PC-9 (cell line): ENCODE measurements around the gene KLF4. TPM values are rescaled to one million over a fixed set of nuclear protein-coding genes. Genes with fewer than 3 reads are reported as not detected.

ENCODE experiments used
- BruUV-seq: library from RNA; stranded (reverse); fragments of 400-500 nt; replicated peaks from 2 replicates; lab custom pipeline; 2021; lab: Mats Ljungman, UMichigan
- CTCF ChIA-PET: fragments of 300-600 bp; sonication (Branson Sonifier 250); formaldehyde crosslinking; loops from one replicate; lab custom pipeline; 2022; ENCODE audit warnings: antibody characterized with exemption; lab: Charles Lee
- POLR2A ChIA-PET: fragments of 300-600 bp; sonication (Branson Sonifier 250); formaldehyde crosslinking; loops from one replicate; lab custom pipeline; 2022; ENCODE audit warnings: antibody characterized with exemption; ENCODE audit not compliant: unreplicated experiment; lab: Charles Lee
- DNase-seq, 2 experiments: peaks; one replicate each; pipeline versions ENCODE4 v3.0.0 to v3.0.0-alpha.2; 2015 to 2022; ENCODE audit warnings: mixed read lengths in 1 of 2
- H2AFZ ChIP-seq: fragments of 200-600 bp; sonication (generic); 2 replicates; pipeline ENCODE4 v1.8.1; 2017; ENCODE audit warnings: antibody characterized with exemption
- H3F3A ChIP-seq: fragments of 200-600 bp; sonication (generic); 2 replicates; pipeline ENCODE4 v1.8.1; 2017; ENCODE audit warnings: antibody characterized with exemption, mild to moderate bottlenecking, low read depth; ENCODE audit not compliant: insufficient read depth
- H3K27ac ChIP-seq: fragments of 200-600 bp; sonication (generic); 2 replicates; pipeline ENCODE4 v1.6.1; 2016; ENCODE audit warnings: mixed run types
- H3K27me3 ChIP-seq: fragments of 200-600 bp; sonication (generic); 2 replicates; pipeline ENCODE4 v1.6.1; 2016; ENCODE audit warnings: low read depth, mixed run types; ENCODE audit not compliant: insufficient read depth
- H3K36me3 ChIP-seq: fragments of 200-600 bp; sonication (generic); 2 replicates; pipeline ENCODE4 v1.6.1; 2016; ENCODE audit warnings: low read depth, mixed run types
- H3K4me1 ChIP-seq: fragments of 200-600 bp; sonication (generic); replicated peaks from 2 replicates; pipeline ENCODE4 v1.6.1; 2016; ENCODE audit warnings: mixed run types; ENCODE audit not compliant: insufficient read depth
- H3K4me2 ChIP-seq: fragments of 200-600 bp; sonication (generic); 2 replicates; pipeline ENCODE4 v1.6.1; 2017; ENCODE audit warnings: mixed run types
- H3K4me3 ChIP-seq: fragments of 200-600 bp; sonication (generic); 2 replicates; pipeline ENCODE4 v1.6.1; 2016; ENCODE audit warnings: mixed run types
- H3K79me2 ChIP-seq: fragments of 200-600 bp; sonication (generic); 2 replicates; pipeline ENCODE4 v1.6.1; 2017; ENCODE audit warnings: low read depth, mixed run types
- H3K9me2 ChIP-seq: fragments of 200-600 bp; sonication (generic); 2 replicates; pipeline ENCODE4 v1.8.1; 2017; ENCODE audit warnings: mild to moderate bottlenecking; ENCODE audit not compliant: insufficient read depth
- H3K9me3 ChIP-seq: fragments of 200-600 bp; sonication (generic); 2 replicates; pipeline ENCODE4 v1.8.1; 2016; ENCODE audit warnings: low read depth; ENCODE audit not compliant: insufficient read depth
- H4K20me1 ChIP-seq: fragments of 200-600 bp; sonication (generic); 2 replicates; pipeline ENCODE4 v1.8.1; 2017; ENCODE audit not compliant: insufficient read depth
- CTCF ChIP-seq: fragments of 200-600 bp; sonication (generic); conservative IDR thresholded peaks from 2 replicates; pipeline ENCODE4 v1.6.1; 2017; ENCODE audit warnings: mixed run types, antibody characterized with exemption, mild to moderate bottlenecking, moderate library complexity
- EZH2 ChIP-seq: fragments of 200-600 bp; sonication (generic); IDR thresholded peaks from 2 replicates; pipeline ENCODE4 v1.8.0; 2017; ENCODE audit warnings: antibody characterized with exemption, low read depth
- intact Hi-C: fragments of 100-400 bp; cut with micrococcal nuclease; formaldehyde crosslinking; loops from one replicate; pipeline ENCODE4 v1.10.0; 2022; ENCODE audit not compliant: unreplicated experiment
- total RNA-seq: library from RNA; stranded (reverse); gene quantifications from 2 replicates; pipeline ENCODE4 v1.2.3, GENCODE V29; 2021

The KLF4 gene
- total RNA-seq, 1 experiment from 2014 or later: 48.5 TPM

- TF ChIP-seq EZH2 (no peak), CTCF (peak; percentile 71)
- H3K27me3 ChIP-seq: no peaks in the 10 kb centered on the region
- H3K9me3 ChIP-seq: no peaks in the 10 kb centered on the region
- H3K9me2 ChIP-seq: no peaks in the 10 kb centered on the region
- H2AFZ ChIP-seq: peak overlapping the region; percentile 70
- peaks cover 46% of the 10 kb centered on the region for H3K79me2 ChIP-seq
- intact Hi-C loops: loop anchor here (1.0 to 10.0 kb wide), 8 partner anchors 149 to 1065 kb away; no protein-coding TSS in a partner anchor
- no TSS peak for BruUV-seq
- peak overlapping the region; percentile 85 for H3K27ac ChIP-seq
- H3K4me2 ChIP-seq: peak overlapping the region; percentile 89
- H3K4me3 ChIP-seq: peak overlapping the region; percentile 100
- peaks cover 28% of the 10 kb centered on the region for H3K36me3 ChIP-seq
- ChIA-PET POLR2A (interaction anchor here (0.5 to 0.7 kb wide), 3 partner anchors 263 to 1744 kb away, joined by 3 to 6 read pairs (median 4); no protein-coding TSS in a partner anchor), CTCF (interaction anchor here (0.5 to 1.3 kb wide), 6 partner anchors 9 to 1056 kb away, joined by 3 to 4 read pairs (median 3); no protein-coding TSS in a partner anchor)
- peaks cover 14% of the 10 kb centered on the region for H4K20me1 ChIP-seq
- peaks cover 21% of the 10 kb centered on the region for H3F3A ChIP-seq
- peak; percentile 77 to 82 for DNase-seq
- H3K4me1 ChIP-seq: peaks cover 39% of the 10 kb centered on the region
Observed at GRCh38 chr9:107487521-107488374, 1.8 kb downstream of the KLF4 start.

GRCh38 chr9:107486674-107487520, 2.7 kb downstream of the KLF4 start:
- DNase-seq: peak in 1 of 2 experiments; percentile 31
- Histone ChIP-seq H2AFZ (no peak overlapping the region), H4K20me1 (peaks cover 14% of the 10 kb centered on the region), H3K9me2 (no peaks in the 10 kb centered on the region), H3K4me3 (peak overlapping the region; percentile 100), H3K79me2 (peaks cover 46% of the 10 kb centered on the region), H3K9me3 (no peaks in the 10 kb centered on the region), H3K4me1 (peaks cover 32% of the 10 kb centered on the region), H3K27me3 (no peaks in the 10 kb centered on the region), H3K4me2 (peak overlapping the region; percentile 89), H3K36me3 (peaks cover 28% of the 10 kb centered on the region), H3F3A (peaks cover 13% of the 10 kb centered on the region; the same call in 1 of the 2 replicates), H3K27ac (peak overlapping the region; percentile 50)
- intact Hi-C loops: loop anchor here (5.0 to 10.0 kb wide), 5 partner anchors 358 to 1065 kb away; no protein-coding TSS in a partner anchor
- BruUV-seq: no TSS peak
- TF ChIP-seq EZH2: no peak
- no peak for TF ChIP-seq CTCF
- ChIA-PET CTCF (interaction anchor here (0.5 to 1.3 kb wide), 7 partner anchors 62 to 1056 kb away, joined by 3 to 8 read pairs (median 3); no protein-coding TSS in a partner anchor), POLR2A (interaction anchor here (0.6 kb wide), 1 partner anchor 1065 kb away, joined by 3 read pairs; no protein-coding TSS in a partner anchor)
